Gastrocnemius medialis (tissue), 4 donors: ENCODE results near the gene MAP2K5. TPM values are rescaled to one million over a fixed set of nuclear protein-coding genes. Genes with fewer than 3 reads are reported as not detected.
A peak's percentile ranks its signal among the peaks of the same experiment; 100 is the strongest.

ENCODE experiments used
- ATAC-seq, 2 donors: fragments of 150-250 bp; one replicate each; pipeline ENCODE4 v1.9.1; 2016
- DNase-seq, 2 donors: peaks; one replicate each; pipeline ENCODE4 v3.0.0-alpha.2; 2019
- H3K27ac ChIP-seq, 4 donors: fragments of 200-600 bp; sonication (generic); 1 replicate in 1 of 4; 2 replicates in 3 of 4; pipeline ENCODE4 v1.5.1; 2016 to 2018; ENCODE audit warnings: mild to moderate bottlenecking in 2 of 4, moderate library complexity in 1 of 4
- H3K27me3 ChIP-seq, 3 donors: fragments of 200-600 bp; sonication (generic) in 2 of 3; 1 replicate in 1 of 3; 2 replicates in 2 of 3; pipeline versions ENCODE4 v1.5.1 to v1.6.0; 2016 to 2019; ENCODE audit warnings: mild to moderate bottlenecking in 1 of 3, moderate library complexity in 1 of 3
- H3K36me3 ChIP-seq, 2 donors: fragments of 200-600 bp; sonication (generic) in 1 of 2; one replicate each; pipeline ENCODE4 v1.5.1; 2017 to 2018
- H3K4me1 ChIP-seq, 2 donors: fragments of 200-600 bp; sonication (generic) in 1 of 2; one replicate each; pipeline ENCODE4 v1.5.1; 2016 to 2017; ENCODE audit warnings: mild to moderate bottlenecking in 2 of 2
- H3K4me3 ChIP-seq, 4 donors: fragments of 200-600 bp; sonication (generic) in 3 of 4; 1 replicate in 1 of 4; 2 replicates in 3 of 4; pipeline ENCODE4 v1.5.1; 2016 to 2019; ENCODE audit warnings: mild to moderate bottlenecking in 2 of 4
- H3K9me3 ChIP-seq, 3 donors: fragments of 200-600 bp; sonication (generic) in 2 of 3; 1 replicate in 1 of 3; 2 replicates in 2 of 3; pipeline ENCODE4 v1.5.1; 2016 to 2019
- POLR2A ChIP-seq, 2 donors: fragments of 450-650 bp; IDR thresholded peaks; one replicate each; pipeline ENCODE4 v1.6.1; 2017; ENCODE audit warnings: antibody characterized with exemption in 2 of 2, mild to moderate bottlenecking in 2 of 2, moderate library complexity in 2 of 2
- in situ Hi-C, 4 donors: fragments of 200-750 bp; cut with MboI; loops; one replicate each; pipeline versions ENCODE4 v1.15.0 to v1.8.0; 2017; ENCODE audit warnings: low sequenced_read_pairs in 4 of 4
- intact Hi-C: fragments of 100-400 bp; cut with DNase I; formaldehyde crosslinking; loops from one replicate; pipeline ENCODE4 v1.15.1; 2023; ENCODE audit warnings: low total_unique reads
- total RNA-seq, 4 donors: library from RNA; depleted of rRNA; stranded (reverse); fragments of >200 nt; gene quantifications; one replicate each; pipeline versions ENCODE4 v1.1.0 to v1.2.3, GENCODE V29; 2016
- TF ChIP-seq, protein P1 (sequence below), 5 experiments: fragments of 450-650 bp in 3 of 5; fragments of 200-600 bp in 2 of 5; sonication (generic) in 2 of 5; IDR thresholded peaks in 4 of 5; conservative IDR thresholded peaks in 1 of 5; 1 replicate in 4 of 5; 2 replicates in 1 of 5; pipeline ENCODE4 v1.5.1; 2016 to 2019; ENCODE audit warnings: antibody characterized with exemption in 5 of 5, mild to moderate bottlenecking in 3 of 5, moderate library complexity in 3 of 5

The MAP2K5 gene
- 1 to 10 TPM; 5.9 to 6.8 (median 6.4) TPM for total RNA-seq

DNA sequence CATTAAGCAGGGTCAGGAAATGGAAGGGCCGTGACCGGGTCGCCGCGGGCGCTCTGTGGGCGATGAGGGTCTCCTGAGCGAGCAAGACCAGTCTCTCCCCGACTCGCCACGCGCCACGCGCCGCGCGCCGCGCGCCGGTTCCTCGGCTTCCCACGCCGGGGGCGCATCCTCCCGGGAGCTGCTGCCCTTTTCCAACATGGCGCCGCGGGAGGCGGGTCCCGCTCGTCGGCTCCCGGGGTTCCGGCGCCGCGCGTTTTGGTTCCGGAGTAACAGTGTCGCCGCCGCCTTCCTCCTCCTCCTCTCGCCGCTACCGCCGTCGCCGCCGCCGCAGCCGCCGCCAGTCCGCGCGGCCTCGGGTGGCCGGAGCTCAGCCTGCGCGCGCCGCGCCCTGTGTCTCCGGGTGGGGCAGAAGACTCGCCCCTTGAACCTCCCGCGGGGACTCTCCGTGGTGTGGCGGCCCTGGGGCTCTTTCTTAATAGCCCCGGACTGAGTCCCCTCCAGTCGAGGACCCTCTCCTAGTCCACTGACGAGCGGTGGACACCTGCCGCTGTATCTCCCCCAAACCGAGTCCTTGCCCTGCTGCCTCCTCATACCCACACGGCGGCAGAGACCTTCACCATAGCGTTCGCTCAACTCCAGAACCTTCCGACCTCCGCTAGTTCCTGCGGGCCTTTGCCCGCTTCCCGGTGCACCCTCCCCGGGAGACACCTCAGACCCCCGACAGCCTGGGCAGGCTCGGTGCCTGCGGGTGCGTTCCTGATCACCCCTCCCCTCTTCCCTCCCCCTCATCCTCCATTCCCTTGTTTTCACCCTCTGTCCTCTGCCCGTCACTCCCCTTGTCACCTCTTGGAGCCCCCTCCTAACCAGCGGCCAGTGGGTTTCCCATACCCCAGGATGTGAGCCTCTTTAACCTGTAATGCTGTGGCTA lies at the start of gene MAP2K5:
Gene MAP2K5 (plus strand): TSS at position 284 of the 928 bp plus-strand sequence. CDS start 633 bp downstream, at position 917.
- peak within 1 kb of the TSS; percentile 66 to 90 (median 78) for H3K4me3 ChIP-seq
- H3K4me1 ChIP-seq: peaks cover 10 to 19% of the 10 kb centered on the region in 2 donors
- intact Hi-C loops: loop anchor here (2.0 to 10.0 kb wide), 3 partner anchors 22 to 295 kb away; partner anchors contain the start of genes AAGAB, C15orf61 and IQCH
- TF ChIP-seq, protein P1, sequence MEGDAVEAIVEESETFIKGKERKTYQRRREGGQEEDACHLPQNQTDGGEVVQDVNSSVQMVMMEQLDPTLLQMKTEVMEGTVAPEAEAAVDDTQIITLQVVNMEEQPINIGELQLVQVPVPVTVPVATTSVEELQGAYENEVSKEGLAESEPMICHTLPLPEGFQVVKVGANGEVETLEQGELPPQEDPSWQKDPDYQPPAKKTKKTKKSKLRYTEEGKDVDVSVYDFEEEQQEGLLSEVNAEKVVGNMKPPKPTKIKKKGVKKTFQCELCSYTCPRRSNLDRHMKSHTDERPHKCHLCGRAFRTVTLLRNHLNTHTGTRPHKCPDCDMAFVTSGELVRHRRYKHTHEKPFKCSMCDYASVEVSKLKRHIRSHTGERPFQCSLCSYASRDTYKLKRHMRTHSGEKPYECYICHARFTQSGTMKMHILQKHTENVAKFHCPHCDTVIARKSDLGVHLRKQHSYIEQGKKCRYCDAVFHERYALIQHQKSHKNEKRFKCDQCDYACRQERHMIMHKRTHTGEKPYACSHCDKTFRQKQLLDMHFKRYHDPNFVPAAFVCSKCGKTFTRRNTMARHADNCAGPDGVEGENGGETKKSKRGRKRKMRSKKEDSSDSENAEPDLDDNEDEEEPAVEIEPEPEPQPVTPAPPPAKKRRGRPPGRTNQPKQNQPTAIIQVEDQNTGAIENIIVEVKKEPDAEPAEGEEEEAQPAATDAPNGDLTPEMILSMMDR (IDR thresholded peaks at IDR 0.05 in 4 of 5, conservative IDR thresholded peaks at IDR 0.05 in 1 of 5): no peak
- TF ChIP-seq POLR2A (IDR thresholded peaks at IDR 0.05): peak; percentile 78 to 79
- no peaks in the 10 kb centered on the region for H3K9me3 ChIP-seq
- in situ Hi-C loops: loop anchor here in 1 of 4 donors (25.0 kb wide), 1 partner anchor 295 kb away; the partner anchor contains the start of genes RNU6-1 and SKOR1
- H3K27me3 ChIP-seq: no peaks in the 10 kb centered on the region
- peak; percentile 74 to 79 for DNase-seq
- peak within 1 kb of the TSS; percentile 86 to 93 (median 88) for H3K27ac ChIP-seq
- ATAC-seq: peak; percentile 86 to 89
- H3K36me3 ChIP-seq: peaks cover 0 to 8% of the 10 kb centered on the region in 2 donors

DNA sequence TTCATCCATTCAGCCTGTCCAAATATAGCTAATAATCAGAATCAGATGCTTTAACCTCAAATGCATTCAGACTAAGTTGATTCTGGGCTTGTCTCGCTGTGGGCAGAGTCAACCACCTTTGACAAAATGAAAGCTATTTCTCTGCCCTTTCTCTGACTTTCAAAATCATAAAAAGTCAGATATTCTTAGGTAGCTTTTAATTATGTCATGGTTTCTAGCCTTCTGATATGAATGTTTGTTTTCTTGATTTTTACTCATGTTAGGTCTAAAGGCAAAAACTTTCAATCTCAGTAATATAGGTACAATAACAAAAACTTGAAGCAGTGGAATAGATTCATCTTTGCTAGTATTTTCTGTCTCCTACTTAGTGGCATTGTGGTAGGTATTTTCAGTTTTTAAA lies 46.9 kb upstream of the MAP2K5 start:
- H3K4me1 ChIP-seq: no peaks in the 10 kb centered on the region
- in situ Hi-C loops: no loop called here
- ATAC-seq: no peak

DNA sequence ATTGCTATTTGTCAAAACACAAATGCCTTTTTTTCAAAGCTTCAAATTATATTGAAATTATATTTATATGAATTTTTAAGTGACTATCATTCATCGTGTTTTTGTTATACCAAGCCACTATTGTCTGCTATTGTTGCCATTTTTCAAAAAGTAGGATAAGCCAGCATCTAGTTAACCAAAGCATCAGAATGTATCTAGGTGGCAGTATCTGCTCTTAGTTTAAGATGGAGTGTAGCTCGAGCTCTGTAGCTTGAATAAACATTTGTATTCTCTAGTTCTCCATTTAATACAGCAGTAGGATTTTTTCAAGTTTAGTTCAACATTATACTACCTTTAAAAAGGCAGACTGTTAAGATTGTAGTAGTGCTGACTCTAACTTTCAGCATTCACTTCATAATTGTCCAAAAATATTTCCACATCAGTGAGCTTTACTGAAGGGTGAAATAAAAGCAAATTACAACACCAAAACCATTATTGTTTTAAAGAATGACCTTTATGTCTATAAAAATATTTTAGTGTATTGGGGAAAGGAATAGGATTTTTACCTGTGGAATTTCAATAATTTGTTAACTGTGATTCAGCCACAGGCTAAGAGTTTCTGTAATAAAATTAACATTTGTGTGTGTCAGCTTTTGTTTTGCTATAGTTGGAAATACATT lies 41.2 kb upstream of the MAP2K5 start:
- Histone ChIP-seq H3K36me3 (no peaks in the 10 kb centered on the region), H3K27me3 (no peaks in the 10 kb centered on the region), H3K9me3 (no peaks in the 10 kb centered on the region), H3K4me1 (no peaks in the 10 kb centered on the region), H3K27ac (peak overlapping the region in 1 of 4 donors; percentile 10), H3K4me3 (no peak overlapping the region)
- DNase-seq: no peak
- intact Hi-C loops (loop anchor here (2.0 kb wide), 1 partner anchor 335 kb away; no protein-coding TSS in a partner anchor), in situ Hi-C loops (no loop called here)
- ATAC-seq: peak in 1 of 2 donors; percentile 68
- TF ChIP-seq, protein P1 (IDR thresholded peaks at IDR 0.05 in 4 of 5, conservative IDR thresholded peaks at IDR 0.05 in 1 of 5): peak in 2 of 5 experiments; percentile 22 to 33
- no peak for TF ChIP-seq POLR2A (IDR thresholded peaks at IDR 0.05)

More for the DNA sequence above, 46.9 kb upstream of the MAP2K5 start:
- no peak for TF ChIP-seq POLR2A (IDR thresholded peaks at IDR 0.05)
- intact Hi-C loops: no loop called here
- Histone ChIP-seq H3K36me3 (no peaks in the 10 kb centered on the region), H3K27me3 (no peaks in the 10 kb centered on the region), H3K27ac (no peak overlapping the region), H3K9me3 (no peaks in the 10 kb centered on the region), H3K4me3 (no peak overlapping the region)
- DNase-seq: no peak

DNA sequence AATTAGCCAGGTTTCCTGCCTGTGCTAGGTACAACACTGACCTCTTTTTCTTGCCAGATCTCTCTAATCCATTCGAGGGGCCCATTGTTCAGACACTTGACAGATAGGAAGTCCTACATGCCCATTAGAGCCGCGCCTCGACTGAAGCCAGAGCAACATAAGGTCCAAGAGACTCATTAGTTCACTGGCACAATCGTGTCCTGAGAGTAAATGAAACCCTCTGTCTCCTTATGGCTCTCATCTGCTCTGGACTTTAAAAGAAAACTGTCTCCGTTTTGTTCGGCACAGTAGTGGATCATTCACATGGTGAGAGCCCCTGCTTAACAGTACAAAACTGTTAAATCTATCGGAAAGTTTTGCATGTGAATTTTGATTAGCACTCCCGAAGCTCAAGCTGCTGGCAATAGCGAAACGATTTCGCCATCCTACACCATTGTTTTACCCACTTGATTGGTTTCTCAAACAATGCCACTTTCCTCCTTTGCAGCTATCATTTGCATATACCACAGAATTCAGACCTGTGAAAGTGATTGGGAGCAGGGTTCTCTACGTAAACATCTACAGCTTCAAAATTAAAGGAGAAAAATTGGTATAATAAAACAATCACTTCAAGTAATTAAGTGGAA lies 40.6 kb upstream of the MAP2K5 start:
- in situ Hi-C loops: no loop called here

More for the DNA sequence above, 40.6 kb upstream of the MAP2K5 start:
- DNase-seq (no peak), ATAC-seq (no peak)
- Histone ChIP-seq H3K9me3 (no peaks in the 10 kb centered on the region), H3K4me3 (peak overlapping the region in 1 of 4 donors; percentile 0), H3K4me1 (peaks cover 0 to 4% of the 10 kb centered on the region in 2 donors), H3K36me3 (no peaks in the 10 kb centered on the region), H3K27me3 (no peaks in the 10 kb centered on the region), H3K27ac (peak overlapping the region in 1 of 4 donors; percentile 10)
- intact Hi-C loops: loop anchor here (2.0 kb wide), 1 partner anchor 335 kb away; no protein-coding TSS in a partner anchor
- TF ChIP-seq, protein P1 (IDR thresholded peaks at IDR 0.05 in 4 of 5, conservative IDR thresholded peaks at IDR 0.05 in 1 of 5): no peak
- TF ChIP-seq POLR2A (IDR thresholded peaks at IDR 0.05): no peak
